Astrocyte (in vitro differentiated cells and primary cell): ENCODE results near the gene TMEM132C. TPM values are rescaled to one million over a fixed set of nuclear protein-coding genes. Genes with fewer than 3 reads are reported as not detected.

Experiments used
- DNase-seq: peaks from one replicate; pipeline ENCODE4 v3.0.0-alpha.2; 2010; ENCODE audit warnings: low read depth
- FAIRE-seq: peaks from 2 replicates; lab custom pipeline; 2011; peaks lifted over from hg19 to GRCh38; lab: Jason Lieb, UNC
- H2AFZ ChIP-seq: 2 replicates; pipeline ENCODE4 v1.6.0; 2012; ENCODE audit warnings: low read depth, low read length, inconsistent platforms
- H3K27ac ChIP-seq: 2 replicates; pipeline ENCODE4 v1.5.1; 2011; ENCODE audit warnings: low read depth, low read length, inconsistent platforms
- H3K27me3 ChIP-seq: 2 replicates; pipeline ENCODE4 v1.6.0; 2011; ENCODE audit warnings: low read length, inconsistent platforms; ENCODE audit not compliant: insufficient read depth
- H3K36me3 ChIP-seq: 2 replicates; pipeline ENCODE4 v1.5.1; 2011; ENCODE audit warnings: low read length, inconsistent platforms; ENCODE audit not compliant: insufficient read depth
- H3K4me1 ChIP-seq: 2 replicates; pipeline ENCODE4 v1.5.1; 2011; ENCODE audit warnings: low read length, inconsistent platforms; ENCODE audit not compliant: insufficient read depth
- H3K4me2 ChIP-seq: 2 replicates; pipeline ENCODE4 v1.6.0; 2012; ENCODE audit warnings: low read length, inconsistent platforms
- H3K4me3 ChIP-seq: 2 replicates; pipeline ENCODE4 v1.5.1; 2011; ENCODE audit warnings: low read depth, mild to moderate bottlenecking, low read length, inconsistent platforms; ENCODE audit not compliant: insufficient read depth
- H3K79me2 ChIP-seq: 2 replicates; pipeline ENCODE4 v1.6.0; 2012; ENCODE audit warnings: mild to moderate bottlenecking, low read length, inconsistent platforms; ENCODE audit not compliant: insufficient read depth
- H3K9ac ChIP-seq: 2 replicates; pipeline ENCODE4 v1.6.0; 2012; ENCODE audit warnings: mild to moderate bottlenecking, low read length, inconsistent platforms
- H3K9me3 ChIP-seq: 2 replicates; pipeline ENCODE4 v1.5.1; 2012; ENCODE audit warnings: low read depth, mild to moderate bottlenecking, low read length, inconsistent platforms; ENCODE audit not compliant: insufficient read depth
- H4K20me1 ChIP-seq: 2 replicates; pipeline ENCODE4 v1.6.0; 2012; ENCODE audit warnings: low read length, inconsistent platforms; ENCODE audit not compliant: insufficient read depth
- H3K27ac Mint-ChIP-seq: one replicate; pipeline ENCODE4 v1.8.0; 2021; ENCODE audit warnings: mild to moderate bottlenecking, mixed read lengths; ENCODE audit not compliant: unreplicated experiment
- H3K27me3 Mint-ChIP-seq: one replicate; pipeline ENCODE4 v1.8.0; 2021; ENCODE audit warnings: low read depth, mixed read lengths; ENCODE audit not compliant: unreplicated experiment
- H3K36me3 Mint-ChIP-seq: one replicate; pipeline ENCODE4 v1.8.0; 2021; ENCODE audit warnings: low read depth, mixed read lengths; ENCODE audit not compliant: unreplicated experiment
- H3K4me1 Mint-ChIP-seq: one replicate; pipeline ENCODE4 v1.8.0; 2021; ENCODE audit warnings: low read depth, mixed read lengths; ENCODE audit not compliant: unreplicated experiment
- H3K4me3 Mint-ChIP-seq: one replicate; pipeline ENCODE4 v1.8.0; 2021; ENCODE audit warnings: mild to moderate bottlenecking, moderate library complexity, mixed read lengths; ENCODE audit not compliant: unreplicated experiment
- H3K9me3 Mint-ChIP-seq: one replicate; pipeline ENCODE4 v1.8.0; 2021; ENCODE audit warnings: mild to moderate bottlenecking, mixed read lengths; ENCODE audit not compliant: unreplicated experiment
- EZH2 ChIP-seq: IDR thresholded peaks from 2 replicates; pipeline ENCODE4 v1.6.1; 2012; ENCODE audit warnings: mild to moderate bottlenecking, low read length, inconsistent platforms; ENCODE audit not compliant: insufficient read depth
- total RNA-seq: library from RNA; stranded (reverse); gene quantifications from 2 replicates; pipeline ENCODE4 v1.2.1, GENCODE V29; 2021
- TF ChIP-seq, protein P1 (sequence below): IDR thresholded peaks from 2 replicates; pipeline ENCODE4 v1.5.1; 2011; ENCODE audit warnings: low read depth, mild to moderate bottlenecking, inconsistent platforms, low read length, moderate library complexity; ENCODE audit not compliant: insufficient read depth

Gene TMEM132C
- total RNA-seq, 1 donor from 2014 or later, result not detected

DNA sequence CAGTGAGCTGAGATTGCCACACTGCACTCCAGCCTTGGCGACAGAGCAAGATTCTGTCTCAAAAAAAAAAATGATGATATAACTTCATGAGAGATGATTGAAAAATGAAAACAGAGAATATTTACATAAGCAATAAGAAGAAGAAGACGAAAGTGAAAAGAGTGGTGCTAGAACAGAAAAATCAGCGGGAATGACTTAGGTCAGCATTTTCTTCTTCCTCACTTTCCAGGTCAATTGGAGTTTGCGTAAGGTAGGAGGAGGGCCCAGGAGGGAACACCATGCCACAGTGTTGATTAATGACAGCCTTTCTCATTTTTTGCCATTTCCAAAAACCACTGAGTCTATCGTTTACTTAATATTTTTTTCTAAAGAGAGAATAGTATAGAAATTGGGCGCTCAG, 356.8 kb downstream of the TMEM132C start:
- no peak overlapping the region for H3K27ac ChIP-seq
- H3K27me3 ChIP-seq, result no peaks in the 10 kb centered on the region
- no peak overlapping the region for H3K27ac Mint-ChIP-seq
- H3K27me3 Mint-ChIP-seq, result no peaks in the 10 kb centered on the region
- no peaks in the 10 kb centered on the region for H3K4me1 ChIP-seq
- H3K9me3 Mint-ChIP-seq, result peaks cover 22% of the 10 kb centered on the region
- no peak for TF ChIP-seq EZH2
- TF ChIP-seq, protein P1, sequence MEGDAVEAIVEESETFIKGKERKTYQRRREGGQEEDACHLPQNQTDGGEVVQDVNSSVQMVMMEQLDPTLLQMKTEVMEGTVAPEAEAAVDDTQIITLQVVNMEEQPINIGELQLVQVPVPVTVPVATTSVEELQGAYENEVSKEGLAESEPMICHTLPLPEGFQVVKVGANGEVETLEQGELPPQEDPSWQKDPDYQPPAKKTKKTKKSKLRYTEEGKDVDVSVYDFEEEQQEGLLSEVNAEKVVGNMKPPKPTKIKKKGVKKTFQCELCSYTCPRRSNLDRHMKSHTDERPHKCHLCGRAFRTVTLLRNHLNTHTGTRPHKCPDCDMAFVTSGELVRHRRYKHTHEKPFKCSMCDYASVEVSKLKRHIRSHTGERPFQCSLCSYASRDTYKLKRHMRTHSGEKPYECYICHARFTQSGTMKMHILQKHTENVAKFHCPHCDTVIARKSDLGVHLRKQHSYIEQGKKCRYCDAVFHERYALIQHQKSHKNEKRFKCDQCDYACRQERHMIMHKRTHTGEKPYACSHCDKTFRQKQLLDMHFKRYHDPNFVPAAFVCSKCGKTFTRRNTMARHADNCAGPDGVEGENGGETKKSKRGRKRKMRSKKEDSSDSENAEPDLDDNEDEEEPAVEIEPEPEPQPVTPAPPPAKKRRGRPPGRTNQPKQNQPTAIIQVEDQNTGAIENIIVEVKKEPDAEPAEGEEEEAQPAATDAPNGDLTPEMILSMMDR, result no peak
- peaks cover 14% of the 10 kb centered on the region for H3K9me3 ChIP-seq
- DNase-seq (no peak), FAIRE-seq (no peak)
- H2AFZ ChIP-seq, result no peak overlapping the region
- H3K4me3 ChIP-seq, result no peak overlapping the region
- no peaks in the 10 kb centered on the region for H3K36me3 ChIP-seq
- no peaks in the 10 kb centered on the region for H3K79me2 ChIP-seq
- no peaks in the 10 kb centered on the region for H4K20me1 ChIP-seq
- H3K36me3 Mint-ChIP-seq, result no peaks in the 10 kb centered on the region
- no peak overlapping the region for H3K4me3 Mint-ChIP-seq
- no peak overlapping the region for H3K4me2 ChIP-seq
- H3K4me1 Mint-ChIP-seq, result no peaks in the 10 kb centered on the region
- H3K9ac ChIP-seq, result no peak overlapping the region

DNA sequence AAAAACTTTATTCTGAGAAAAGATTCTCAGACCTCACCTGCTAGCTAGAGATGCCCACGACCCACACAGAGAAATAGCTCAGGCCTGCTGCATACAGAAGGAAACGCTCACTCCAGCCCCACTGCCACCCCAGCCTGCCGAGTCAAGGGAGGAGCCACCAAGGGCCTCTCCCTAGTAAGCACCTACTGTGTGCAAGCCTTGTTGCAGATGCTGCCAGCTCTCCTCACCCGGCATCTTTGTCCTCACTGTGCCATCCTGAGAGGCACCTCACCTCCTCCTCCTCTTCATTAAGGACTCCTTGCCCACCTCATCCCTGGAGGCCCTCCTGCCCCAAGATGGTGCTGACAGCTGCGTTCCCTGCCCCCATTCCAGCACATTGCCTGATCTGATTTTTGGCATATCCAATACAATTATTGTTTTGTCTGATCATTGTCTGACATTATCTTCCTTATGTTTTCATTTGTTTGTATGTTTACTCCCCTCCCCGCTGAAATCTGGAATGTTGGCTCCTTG, 359.9 kb downstream of the TMEM132C start:
- FAIRE-seq (no peak), DNase-seq (no peak)
- peaks cover 10% of the 10 kb centered on the region for H3K9me3 ChIP-seq
- H3K79me2 ChIP-seq, result no peaks in the 10 kb centered on the region
- no peak overlapping the region for H3K4me2 ChIP-seq
- no peaks in the 10 kb centered on the region for H4K20me1 ChIP-seq
- no peaks in the 10 kb centered on the region for H3K4me1 Mint-ChIP-seq
- H3K27ac ChIP-seq, result no peak overlapping the region
- H3K9me3 Mint-ChIP-seq, result peaks cover 23% of the 10 kb centered on the region
- H3K27me3 ChIP-seq, result no peaks in the 10 kb centered on the region
- no peak overlapping the region for H3K9ac ChIP-seq
- H3K4me3 Mint-ChIP-seq, result no peak overlapping the region
- no peaks in the 10 kb centered on the region for H3K36me3 ChIP-seq
- H2AFZ ChIP-seq, result no peak overlapping the region
- no peak overlapping the region for H3K27ac Mint-ChIP-seq
- H3K27me3 Mint-ChIP-seq, result no peaks in the 10 kb centered on the region
- H3K36me3 Mint-ChIP-seq, result no peaks in the 10 kb centered on the region
- H3K4me1 ChIP-seq, result no peaks in the 10 kb centered on the region
- no peak overlapping the region for H3K4me3 ChIP-seq
- TF ChIP-seq, protein P1, result no peak
- TF ChIP-seq EZH2, result no peak

- Mint-ChIP-seq H3K9me3 (peaks cover 22% of the 10 kb centered on the region), H3K27ac (no peak overlapping the region), H3K27me3 (no peaks in the 10 kb centered on the region), H3K36me3 (no peaks in the 10 kb centered on the region), H3K4me3 (no peak overlapping the region), H3K4me1 (no peaks in the 10 kb centered on the region)
- TF ChIP-seq, protein P1, result no peak
- TF ChIP-seq EZH2, result no peak
- Histone ChIP-seq H4K20me1 (no peaks in the 10 kb centered on the region), H3K9ac (no peak overlapping the region), H3K4me3 (no peak overlapping the region), H3K9me3 (peaks cover 10% of the 10 kb centered on the region), H3K27ac (no peak overlapping the region), H3K36me3 (no peaks in the 10 kb centered on the region), H3K27me3 (no peaks in the 10 kb centered on the region), H3K79me2 (no peaks in the 10 kb centered on the region), H3K4me2 (no peak overlapping the region), H3K4me1 (no peaks in the 10 kb centered on the region), H2AFZ (no peak overlapping the region)
- no peak for DNase-seq
- no peak for FAIRE-seq
Measured at GRCh38 chr12:128627659-128628058, 360.7 kb downstream of the TMEM132C start.
